Spleen (tissue), 7 donors: ENCODE data around the gene ZNF774.

Experiments used
- CTCF ChIP-seq, 11 experiments: fragments of 200-600 bp in 7 of 11; fragments of 450-650 bp in 4 of 11; sonication (generic) in 4 of 11; IDR thresholded peaks in 8 of 11; conservative IDR thresholded peaks in 3 of 11; 1 replicate in 7 of 11; 2 replicates in 4 of 11; pipeline versions ENCODE4 v1.4.0 to v1.8.0; 2016 to 2021; ENCODE audit warnings: antibody characterized with exemption in 11 of 11, inconsistent platforms in 4 of 11, mild to moderate bottlenecking in 1 of 11
- POLR2A ChIP-seq, 3 donors: fragments of 450-650 bp; IDR thresholded peaks; one replicate each; pipeline ENCODE4 v1.5.1; 2017; ENCODE audit warnings: antibody characterized with exemption in 3 of 3, mild to moderate bottlenecking in 1 of 3
- POLR2AphosphoS5 ChIP-seq, 3 donors: sonication (generic); formaldehyde crosslinking; IDR thresholded peaks; one replicate each; pipeline ENCODE4 v1.5.1; 2017; ENCODE audit warnings: antibody characterized with exemption in 3 of 3
- donor health status: DM: no; HTN: no; CAD: no; lungs with moderate emphysema.
- donor health status: DM: no; HTN: no; CAD: no.
- donor health status: DM: no; HTN: no; CAD: no.

DNA sequence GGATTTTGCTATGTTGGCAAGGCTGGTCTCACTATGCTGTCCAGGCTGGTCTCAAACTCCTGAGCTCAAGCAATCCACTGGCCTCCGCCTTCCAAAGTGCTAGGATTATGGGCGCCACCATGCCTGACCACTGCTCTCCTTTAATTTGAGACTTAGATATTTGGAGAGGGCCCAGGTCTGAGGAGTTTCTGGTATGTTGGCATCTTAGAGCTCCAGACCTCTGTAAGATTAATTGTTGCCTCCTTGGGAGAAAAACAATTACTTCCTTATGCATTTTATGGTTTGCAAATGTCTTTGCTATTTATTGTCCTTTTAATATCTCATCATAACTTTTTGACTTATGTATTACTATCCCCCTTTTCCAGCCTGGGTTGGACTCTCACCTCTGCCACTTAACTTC, 2.9 kb downstream of the ZNF774 start:
- TF ChIP-seq CTCF (IDR thresholded peaks at IDR 0.05 in 8 of 11, conservative IDR thresholded peaks at IDR 0.05 in 3 of 11) (no peak), POLR2A (IDR thresholded peaks at IDR 0.05) (no peak), POLR2AphosphoS5 (IDR thresholded peaks at IDR 0.05) (no peak)
